Astrocyte of the spinal cord (primary cell): ENCODE measurements around the gene CACNA1C.
A peak's percentile ranks its signal among the peaks of the same experiment; 100 is the strongest.

Experiments used
- DNase-seq: peaks from one replicate; pipeline ENCODE4 v3.0.0; 2011; ENCODE audit warnings: low read depth, low spot score
- H3K4me3 ChIP-seq: 2 replicates; pipeline ENCODE4 v1.5.1; 2011; ENCODE audit warnings: low read depth, mild to moderate bottlenecking, low read length, moderate library complexity
- in situ Hi-C: cut with HindIII; loops from 2 replicates; pipeline ENCODE4 v1.10.0; 2017; ENCODE audit warnings: low sequenced_read_pairs
- TF ChIP-seq, protein P1 (sequence below): IDR thresholded peaks from 2 replicates; pipeline ENCODE4 v1.5.1; 2012; ENCODE audit warnings: low read depth, mild to moderate bottlenecking, low read length, inconsistent platforms

The CACNA1C gene

DNA sequence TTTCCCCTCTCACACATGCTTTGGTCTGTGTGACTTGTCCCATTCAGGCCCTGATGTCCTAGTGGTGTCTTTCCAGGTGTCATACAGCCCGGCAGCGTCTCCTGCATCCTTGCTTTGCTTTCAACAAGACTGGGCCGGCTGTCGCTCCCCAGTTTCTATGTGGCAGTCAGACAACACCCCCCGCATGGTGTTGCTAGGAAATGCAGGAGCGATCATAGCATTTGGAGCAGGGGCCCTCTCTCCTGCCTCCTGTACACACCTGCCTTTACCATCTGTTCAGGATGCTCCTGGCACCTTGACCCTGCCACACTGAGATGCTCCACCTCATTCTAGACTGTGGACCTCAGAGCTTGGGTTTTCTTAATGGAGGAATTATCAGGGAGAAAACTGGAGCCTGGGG, 29.5 kb downstream of the CACNA1C start:
- no peak for DNase-seq
- TF ChIP-seq, protein P1, sequence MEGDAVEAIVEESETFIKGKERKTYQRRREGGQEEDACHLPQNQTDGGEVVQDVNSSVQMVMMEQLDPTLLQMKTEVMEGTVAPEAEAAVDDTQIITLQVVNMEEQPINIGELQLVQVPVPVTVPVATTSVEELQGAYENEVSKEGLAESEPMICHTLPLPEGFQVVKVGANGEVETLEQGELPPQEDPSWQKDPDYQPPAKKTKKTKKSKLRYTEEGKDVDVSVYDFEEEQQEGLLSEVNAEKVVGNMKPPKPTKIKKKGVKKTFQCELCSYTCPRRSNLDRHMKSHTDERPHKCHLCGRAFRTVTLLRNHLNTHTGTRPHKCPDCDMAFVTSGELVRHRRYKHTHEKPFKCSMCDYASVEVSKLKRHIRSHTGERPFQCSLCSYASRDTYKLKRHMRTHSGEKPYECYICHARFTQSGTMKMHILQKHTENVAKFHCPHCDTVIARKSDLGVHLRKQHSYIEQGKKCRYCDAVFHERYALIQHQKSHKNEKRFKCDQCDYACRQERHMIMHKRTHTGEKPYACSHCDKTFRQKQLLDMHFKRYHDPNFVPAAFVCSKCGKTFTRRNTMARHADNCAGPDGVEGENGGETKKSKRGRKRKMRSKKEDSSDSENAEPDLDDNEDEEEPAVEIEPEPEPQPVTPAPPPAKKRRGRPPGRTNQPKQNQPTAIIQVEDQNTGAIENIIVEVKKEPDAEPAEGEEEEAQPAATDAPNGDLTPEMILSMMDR: no peak
- in situ Hi-C loops: no loop called here
- no peak overlapping the region for H3K4me3 ChIP-seq

DNA sequence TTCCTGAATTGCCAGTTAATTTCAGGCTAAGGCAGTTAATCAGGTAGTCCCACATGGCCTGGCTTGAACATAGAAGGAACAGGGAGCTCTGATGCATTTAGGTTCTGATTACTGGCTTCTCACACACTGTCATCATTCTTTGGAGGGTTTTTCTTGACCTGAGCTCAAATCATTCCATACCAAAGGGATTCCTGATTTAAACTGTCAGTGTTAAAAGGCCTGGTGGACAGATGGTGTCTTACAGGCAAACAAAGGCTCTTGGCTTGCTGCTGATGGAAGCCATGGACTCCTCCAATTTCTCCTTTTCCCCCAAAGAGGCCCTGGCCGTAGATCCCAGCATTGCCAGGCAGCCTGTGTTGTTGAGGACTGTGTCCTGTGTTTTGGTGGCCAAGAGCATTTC, 30.2 kb downstream of the CACNA1C start:
- TF ChIP-seq, protein P1: no peak
- DNase-seq: no peak
- H3K4me3 ChIP-seq: no peak overlapping the region
- in situ Hi-C loops: no loop called here

DNA sequence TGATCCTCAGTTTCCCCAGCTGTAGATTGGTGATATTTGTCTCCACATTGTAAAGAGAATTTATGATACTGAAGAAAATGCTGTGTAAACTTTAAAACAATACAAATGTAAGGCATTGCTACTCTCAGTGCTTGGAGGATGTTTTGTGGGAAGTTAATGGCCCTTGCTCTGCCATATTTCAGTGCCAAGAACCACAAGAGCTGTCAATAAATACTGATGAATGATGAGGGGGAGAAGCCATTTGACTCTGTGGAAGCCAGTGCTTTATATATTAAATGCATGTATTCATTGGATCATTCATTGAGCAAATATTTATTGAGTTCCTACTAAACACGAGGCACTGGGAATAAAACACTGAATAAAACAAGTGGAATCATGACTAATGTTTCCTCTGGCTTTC, 30.8 kb downstream of the CACNA1C start:
- H3K4me3 ChIP-seq: no peak overlapping the region
- in situ Hi-C loops: no loop called here
- TF ChIP-seq, protein P1: no peak
- DNase-seq: no peak

DNA sequence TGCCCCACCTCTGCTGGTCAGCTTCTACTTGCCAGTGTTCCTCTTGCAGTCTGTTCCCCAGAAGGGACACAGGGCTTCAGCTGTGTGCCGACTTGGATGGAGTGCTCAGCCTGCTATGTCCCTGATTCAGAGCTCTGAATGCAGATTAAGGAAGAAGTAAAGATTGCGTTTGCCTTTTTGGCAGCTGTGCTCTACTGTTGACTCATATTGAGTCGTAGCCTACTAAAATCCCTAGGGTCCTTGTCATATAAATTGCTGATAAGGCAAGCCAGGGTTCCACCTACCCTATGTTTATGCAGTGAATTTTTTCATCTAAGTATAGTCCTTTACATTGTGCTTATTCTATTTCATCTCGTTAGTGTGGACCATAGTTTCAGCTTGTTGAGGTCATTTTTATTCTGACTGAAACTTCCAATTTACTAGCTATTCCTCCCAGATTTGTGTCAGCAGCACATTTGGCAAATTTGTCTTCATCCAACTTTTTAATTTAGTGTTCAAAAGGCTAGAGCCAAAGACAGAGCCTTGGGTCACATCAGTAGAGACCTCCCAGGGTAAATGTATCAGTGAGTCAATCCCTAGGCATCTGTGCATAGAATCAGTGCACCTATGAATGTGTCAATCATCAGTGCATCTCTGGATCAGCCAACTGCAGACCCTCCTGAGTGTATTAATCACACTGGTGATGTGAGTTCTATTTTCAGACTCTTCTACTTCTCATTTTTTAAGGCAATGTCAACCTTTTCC, 31.9 kb downstream of the CACNA1C start:
- TF ChIP-seq, protein P1: no peak
- no peak overlapping the region for H3K4me3 ChIP-seq
- in situ Hi-C loops: no loop called here
- DNase-seq: peak; percentile 48

DNA sequence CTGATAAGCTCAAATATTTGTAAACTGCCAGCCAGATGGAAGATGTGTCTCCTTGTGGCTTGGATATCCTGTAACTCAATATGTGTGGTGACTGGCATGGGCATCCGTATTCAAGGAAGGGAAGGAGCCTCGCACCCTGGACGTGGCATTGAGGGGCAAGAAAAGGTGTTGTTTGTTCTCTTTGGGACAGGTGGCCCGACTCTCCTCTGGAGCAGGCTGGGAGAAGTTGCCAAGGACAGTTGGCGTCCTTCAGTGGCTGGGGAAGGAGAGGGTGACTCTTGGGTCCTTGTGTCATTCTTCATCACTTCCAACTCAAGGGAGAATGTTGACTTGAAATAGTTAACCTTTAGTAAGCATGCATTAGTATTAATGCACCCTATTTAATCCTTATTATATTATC, 39.6 kb downstream of the CACNA1C start:
- TF ChIP-seq, protein P1: no peak
- in situ Hi-C loops: no loop called here
- H3K4me3 ChIP-seq: no peak overlapping the region
- no peak for DNase-seq

DNA sequence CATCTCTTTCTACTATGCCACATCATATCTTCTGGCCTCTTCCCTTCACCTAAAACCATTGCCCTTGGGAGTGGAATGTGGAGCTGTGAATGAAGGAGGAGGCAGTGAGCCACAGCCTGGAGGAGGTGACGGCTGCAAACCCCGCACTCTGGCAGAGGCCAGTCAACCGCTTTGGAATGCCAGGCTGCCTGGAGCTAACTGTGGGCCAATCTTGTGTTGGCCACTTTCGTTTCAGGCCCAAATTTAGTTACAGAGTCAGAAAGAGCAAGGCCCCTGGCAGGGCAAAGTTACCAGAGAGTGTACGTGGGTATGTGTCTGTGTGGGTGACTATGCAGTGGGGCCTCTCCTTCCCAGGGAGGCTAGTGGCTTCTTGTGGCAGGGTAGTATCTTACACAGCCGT, 40.1 kb downstream of the CACNA1C start:
- in situ Hi-C loops: no loop called here
- no peak overlapping the region for H3K4me3 ChIP-seq
- no peak for DNase-seq
- TF ChIP-seq, protein P1: no peak
